Fibroblast of lung (primary cell): ENCODE data around the gene ZFYVE28. TPM values are rescaled to one million over a fixed set of nuclear protein-coding genes. Genes with fewer than 3 reads are reported as not detected.

Source experiments
- DNase-seq, 2 donors: peaks; one replicate each; pipeline versions ENCODE4 v3.0.0 to v3.0.0-alpha.2; 2010; ENCODE audit warnings: low read depth in 2 of 2
- H2AFZ ChIP-seq: 2 replicates; pipeline ENCODE4 v1.5.1; 2012; ENCODE audit warnings: low read length, control low read depth, inconsistent platforms
- H3K27ac ChIP-seq: 2 replicates; pipeline ENCODE4 v1.5.1; 2011; ENCODE audit warnings: low read length, control low read depth; ENCODE audit not compliant: insufficient read depth
- H3K27me3 ChIP-seq: 2 replicates; pipeline ENCODE4 v1.5.1; 2011; ENCODE audit warnings: mild to moderate bottlenecking, low read length; ENCODE audit not compliant: control insufficient read depth, insufficient read depth
- H3K36me3 ChIP-seq: 2 replicates; pipeline ENCODE4 v1.5.1; 2011; ENCODE audit warnings: low read length; ENCODE audit not compliant: control insufficient read depth, insufficient read depth
- H3K4me1 ChIP-seq: 2 replicates; pipeline ENCODE4 v1.5.1; 2011; ENCODE audit warnings: low read length; ENCODE audit not compliant: control insufficient read depth, insufficient read depth; ENCODE audit errors: extremely low read depth
- H3K4me2 ChIP-seq: 2 replicates; pipeline ENCODE4 v1.5.1; 2011; ENCODE audit warnings: low read length, control low read depth; ENCODE audit not compliant: insufficient read depth; ENCODE audit errors: extremely low read depth
- H3K4me3 ChIP-seq, 4 experiments: fragments of 200-600 bp in 1 of 4; sonication (generic) in 1 of 4; replicated peaks in 1 of 4; 2 replicates each; pipeline ENCODE4 v1.5.1; 2011 to 2016; ENCODE audit warnings: low read length in 4 of 4, low read depth in 3 of 4, mild to moderate bottlenecking in 3 of 4, control low read depth in 2 of 4, inconsistent platforms in 1 of 4, mixed read lengths in 1 of 4; ENCODE audit not compliant: insufficient read depth in 1 of 4; ENCODE audit errors: control extremely low read depth in 1 of 4
- H3K79me2 ChIP-seq: 2 replicates; pipeline ENCODE4 v1.5.1; 2012; ENCODE audit warnings: mild to moderate bottlenecking, low read length, inconsistent platforms; ENCODE audit not compliant: control insufficient read depth, insufficient read depth
- H3K9ac ChIP-seq: 2 replicates; pipeline ENCODE4 v1.5.1; 2011; ENCODE audit warnings: mild to moderate bottlenecking, low read length, control low read depth; ENCODE audit not compliant: insufficient read depth
- H3K9me3 ChIP-seq: 2 replicates; pipeline ENCODE4 v1.5.1; 2012; ENCODE audit warnings: low read depth, low read length; ENCODE audit not compliant: control insufficient read depth, insufficient read depth
- H4K20me1 ChIP-seq: 2 replicates; pipeline ENCODE4 v1.5.1; 2011; ENCODE audit warnings: low read length; ENCODE audit not compliant: control insufficient read depth, insufficient read depth; ENCODE audit errors: extremely low read depth
- CTCF ChIP-seq, 2 donors: IDR thresholded peaks in 1 of 2; conservative IDR thresholded peaks in 1 of 2; 1 replicate in 1 of 2; 2 replicates in 1 of 2; pipeline ENCODE4 v1.5.1; 2011 to 2012; ENCODE audit warnings: low read length in 2 of 2, control low read depth in 1 of 2, inconsistent platforms in 1 of 2, low read depth in 1 of 2, mild to moderate bottlenecking in 1 of 2
- EZH2 ChIP-seq: IDR thresholded peaks from 2 replicates; pipeline ENCODE4 v1.5.1; 2012; ENCODE audit warnings: low read length, control low read depth, mild to moderate bottlenecking; ENCODE audit errors: missing control alignments
- polyA plus RNA-seq, 2 donors: library from polyadenylated mRNA; depleted of rRNA in 1 of 2; stranded (reverse) in 1 of 2; unstranded in 1 of 2; fragments of >200 nt; gene quantifications; 2 replicates each; pipeline ENCODE4 v1.2.1, GENCODE V29; 2011 to 2012; ENCODE audit warnings: missing spikeins in 1 of 2
- total RNA-seq: library from RNA; depleted of rRNA; stranded (reverse); fragments of >200 nt; gene quantifications from 2 replicates; pipeline ENCODE4 v1.2.1, GENCODE V29; 2014

The ZFYVE28 gene
- total and polyA plus RNA-seq, 2 donors (not counting 1 experiment from before 2014, with no cell fraction given) = 2.4 to 11.6 TPM

GRCh38 chr4:2445571-2445970, 27.1 kb upstream of the ZFYVE28 start:
- no peak for TF ChIP-seq EZH2
- no peak for TF ChIP-seq CTCF (conservative IDR thresholded peaks at IDR 0.05 in 1 of 2, IDR thresholded peaks at IDR 0.05 in 1 of 2; ENCODE audit: low read depth in 1 of 2, low read length in 2 of 2)
- Histone ChIP-seq H3K27ac (no peak overlapping the region), H4K20me1 (no peaks in the 10 kb centered on the region), H3K27me3 (peaks cover 5% of the 10 kb centered on the region), H3K79me2 (no peaks in the 10 kb centered on the region), H2AFZ (no peak overlapping the region), H3K9ac (no peak overlapping the region), H3K4me2 (no peak overlapping the region), H3K36me3 (no peaks in the 10 kb centered on the region), H3K9me3 (no peaks in the 10 kb centered on the region), H3K4me1 (no peaks in the 10 kb centered on the region), H3K4me3 (no peak overlapping the region)
- DNase-seq = no peak

GRCh38 chr4:2445130-2445529, 26.7 kb upstream of the ZFYVE28 start:
- H3K4me2 ChIP-seq = no peak overlapping the region
- H3K79me2 ChIP-seq = no peaks in the 10 kb centered on the region
- H3K36me3 ChIP-seq = no peaks in the 10 kb centered on the region
- TF ChIP-seq EZH2 (no peak), CTCF (conservative IDR thresholded peaks at IDR 0.05 in 1 of 2, IDR thresholded peaks at IDR 0.05 in 1 of 2; ENCODE audit: low read depth in 1 of 2, low read length in 2 of 2) (no peak)
- no peak overlapping the region for H3K4me3 ChIP-seq
- H2AFZ ChIP-seq = no peak overlapping the region
- no peaks in the 10 kb centered on the region for H3K4me1 ChIP-seq
- DNase-seq = no peak
- no peaks in the 10 kb centered on the region for H4K20me1 ChIP-seq
- peaks cover 5% of the 10 kb centered on the region for H3K27me3 ChIP-seq
- H3K27ac ChIP-seq = no peak overlapping the region
- no peaks in the 10 kb centered on the region for H3K9me3 ChIP-seq
- H3K9ac ChIP-seq = no peak overlapping the region

- TF ChIP-seq CTCF (conservative IDR thresholded peaks at IDR 0.05 in 1 of 2, IDR thresholded peaks at IDR 0.05 in 1 of 2; ENCODE audit: low read depth in 1 of 2, low read length in 2 of 2) (no peak), EZH2 (no peak)
- Histone ChIP-seq H3K9ac (no peak overlapping the region), H3K27ac (no peak overlapping the region), H4K20me1 (no peaks in the 10 kb centered on the region), H3K36me3 (no peaks in the 10 kb centered on the region), H3K4me2 (no peak overlapping the region), H2AFZ (no peak overlapping the region), H3K4me1 (no peaks in the 10 kb centered on the region), H3K9me3 (no peaks in the 10 kb centered on the region), H3K4me3 (no peak overlapping the region), H3K79me2 (no peaks in the 10 kb centered on the region), H3K27me3 (peaks cover 5% of the 10 kb centered on the region)
- DNase-seq = no peak
These were observed 25.7 kb upstream of the ZFYVE28 start for GRCh38 chr4:2443956-2444740.
